SK-N-SH treated with all-trans-retinoic acid at 6 μM for 48 hours (cell line): Measurements from ENCODE around the gene TMEM132A.

Experiments used
- ATAC-seq: fragments of 200-7000 bp; cut with Tn5 transposase; 3 replicates; pipeline ENCODE4 v1.9.1; 2020; ENCODE audit warnings: mild to moderate bottlenecking, moderate library complexity
- ARNTL ChIP-seq: fragments of 450-650 bp; formaldehyde crosslinking; IDR thresholded peaks from 2 replicates; pipeline ENCODE4 v1.5.0; 2020; ENCODE audit warnings: low read depth, mild to moderate bottlenecking, moderate library complexity, borderline replicate concordance
- BACH2 ChIP-seq: fragments of 250-450 bp; sonication (Bioruptor Pico); IDR thresholded peaks from 2 replicates; pipeline ENCODE4 v1.9.0; 2021; ENCODE audit warnings: mild to moderate bottlenecking, borderline replicate concordance
- CREB5 ChIP-seq: fragments of 250-450 bp; sonication (Bioruptor Pico); IDR thresholded peaks from 2 replicates; pipeline ENCODE4 v1.5.1; 2020; ENCODE audit warnings: low read depth, mild to moderate bottlenecking, moderate library complexity
- CSDC2 ChIP-seq: fragments of 250-450 bp; sonication (Bioruptor Pico); IDR thresholded peaks from 2 replicates; pipeline ENCODE4 v1.5.0; 2020; ENCODE audit warnings: mild to moderate bottlenecking, moderate library complexity
- CSRNP3 ChIP-seq: fragments of 250-450 bp; sonication (Bioruptor Pico); IDR thresholded peaks from 2 replicates; pipeline ENCODE4 v1.5.1; 2021; ENCODE audit warnings: mild to moderate bottlenecking, moderate library complexity
- ESRRG ChIP-seq: fragments of 250-450 bp; sonication (Bioruptor Pico); IDR thresholded peaks from 2 replicates; pipeline ENCODE4 v1.6.1; 2021; ENCODE audit warnings: mild to moderate bottlenecking
- GLIS3 ChIP-seq: fragments of 250-450 bp; sonication (Bioruptor Pico); IDR thresholded peaks from 2 replicates; pipeline ENCODE4 v1.5.0; 2020; ENCODE audit warnings: mild to moderate bottlenecking, moderate library complexity
- ISL1 ChIP-seq: fragments of 250-450 bp; sonication (Bioruptor Pico); IDR thresholded peaks from 2 replicates; pipeline ENCODE4 v2.1.2; 2022; ENCODE audit warnings: mild to moderate bottlenecking, moderate library complexity
- OSR1 ChIP-seq: fragments of 250-450 bp; sonication (Bioruptor Pico); IDR thresholded peaks from 2 replicates; pipeline ENCODE4 v1.8.0; 2022; ENCODE audit warnings: moderate library complexity, mild to moderate bottlenecking, inconsistent platforms
- PATZ1 ChIP-seq: fragments of 250-450 bp; sonication (Bioruptor Pico); IDR thresholded peaks from 2 replicates; pipeline ENCODE4 v1.8.0; 2020; ENCODE audit warnings: mild to moderate bottlenecking, moderate library complexity, borderline replicate concordance
- RARB ChIP-seq: fragments of 250-450 bp; sonication (Bioruptor Pico); IDR thresholded peaks from 2 replicates; pipeline ENCODE4 v1.8.0; 2021; ENCODE audit warnings: mild to moderate bottlenecking, moderate library complexity
- SNAI2 ChIP-seq: fragments of 250-450 bp; sonication (Bioruptor Pico); IDR thresholded peaks from 2 replicates; pipeline ENCODE4 v1.5.0; 2020; ENCODE audit warnings: mild to moderate bottlenecking, moderate library complexity
- TCF4 ChIP-seq: fragments of 250-450 bp; sonication (Bioruptor Pico); IDR thresholded peaks from 2 replicates; pipeline ENCODE4 v1.8.0; 2021; ENCODE audit warnings: mild to moderate bottlenecking, moderate library complexity, borderline replicate concordance
- TOX ChIP-seq: fragments of 250-450 bp; sonication (Bioruptor Pico); IDR thresholded peaks from 2 replicates; pipeline ENCODE4 v1.8.0; 2021; ENCODE audit warnings: mild to moderate bottlenecking, moderate library complexity, borderline replicate concordance
- TSHZ2 ChIP-seq: fragments of 250-450 bp; sonication (Bioruptor Pico); IDR thresholded peaks from 2 replicates; pipeline ENCODE4 v1.5.0; 2020; ENCODE audit warnings: mild to moderate bottlenecking, moderate library complexity
- ZC3H10 ChIP-seq: fragments of 250-450 bp; sonication (Bioruptor Pico); IDR thresholded peaks from 2 replicates; pipeline ENCODE4 v1.5.1; 2021; ENCODE audit warnings: mild to moderate bottlenecking, moderate library complexity
- ZFP3 ChIP-seq: fragments of 250-450 bp; sonication (Bioruptor Pico); IDR thresholded peaks from 2 replicates; pipeline ENCODE4 v1.5.0; 2020; ENCODE audit warnings: mild to moderate bottlenecking, moderate library complexity
- ZFP30 ChIP-seq: fragments of 450-650 bp; formaldehyde crosslinking; IDR thresholded peaks from 2 replicates; pipeline ENCODE4 v1.5.0; 2022; ENCODE audit warnings: mild to moderate bottlenecking, moderate library complexity
- ZNF565 ChIP-seq: fragments of 450-650 bp; formaldehyde crosslinking; conservative IDR thresholded peaks from 2 replicates; pipeline ENCODE4 v1.5.0; 2020; ENCODE audit warnings: low read depth, mild to moderate bottlenecking, moderate library complexity
- ZNF70 ChIP-seq: fragments of 450-650 bp; formaldehyde crosslinking; IDR thresholded peaks from 2 replicates; pipeline ENCODE4 v1.5.0; 2020; ENCODE audit warnings: mild to moderate bottlenecking, moderate library complexity
- ZNF8 ChIP-seq: fragments of 450-650 bp; formaldehyde crosslinking; IDR thresholded peaks from 2 replicates; pipeline ENCODE4 v1.5.0; 2020; ENCODE audit warnings: mild to moderate bottlenecking, moderate library complexity

The TMEM132A gene

GRCh38 chr11:60918939-60919265, 5.4 kb upstream of the TMEM132A start:
- ATAC-seq: no peak
- TF ChIP-seq BACH2 (CRISPR knock-in tag) (no peak), ZNF565 (CRISPR knock-in tag) (no peak), CREB5 (no peak), TSHZ2 (CRISPR knock-in tag) (no peak), PATZ1 (CRISPR knock-in tag) (no peak), ZFP30 (CRISPR knock-in tag) (no peak), ISL1 (no peak), ZNF70 (CRISPR knock-in tag) (no peak), ARNTL (no peak)
- TF ChIP-seq, all 23 proteins: peak for 0

GRCh38 chr11:60919320-60919719, 4.9 kb upstream of the TMEM132A start:
- TF ChIP-seq ZFP30 (CRISPR knock-in tag) (no peak), ZNF8 (CRISPR knock-in tag) (no peak), CSRNP3 (CRISPR knock-in tag) (no peak), ESRRG (CRISPR knock-in tag) (no peak)
- no peak for ATAC-seq

- TF ChIP-seq ZC3H10 (no peak), TCF4 (CRISPR knock-in tag) (no peak), RARB (CRISPR knock-in tag) (no peak), ZNF8 (CRISPR knock-in tag) (no peak), ESRRG (CRISPR knock-in tag) (no peak), ARNTL (no peak), GLIS3 (no peak), ZFP3 (no peak), ZNF70 (CRISPR knock-in tag) (no peak), ZFP30 (CRISPR knock-in tag) (no peak), SNAI2 (CRISPR knock-in tag) (no peak), CSRNP3 (CRISPR knock-in tag) (no peak), OSR1 (CRISPR knock-in tag) (no peak)
- ATAC-seq: no peak
These were observed 4.3 kb upstream of the TMEM132A start for GRCh38 chr11:60919956-60920355.

- no peak for ATAC-seq
- no peak for TF ChIP-seq TSHZ2 (CRISPR knock-in tag)
- no peak for TF ChIP-seq OSR1 (CRISPR knock-in tag)
- TF ChIP-seq BACH2 (CRISPR knock-in tag): no peak
- TF ChIP-seq CSDC2 (CRISPR knock-in tag): no peak
- no peak for TF ChIP-seq PATZ1 (CRISPR knock-in tag)
- TF ChIP-seq TCF4 (CRISPR knock-in tag): no peak
- no peak for TF ChIP-seq TOX (CRISPR knock-in tag)
- TF ChIP-seq ZNF70 (CRISPR knock-in tag): no peak
- TF ChIP-seq ARNTL: no peak
- no peak for TF ChIP-seq ZNF8 (CRISPR knock-in tag)
- TF ChIP-seq CSRNP3 (CRISPR knock-in tag): no peak
These were observed 3.0 kb upstream of the TMEM132A start for GRCh38 chr11:60921259-60921658.
